Astrocyte (in vitro differentiated cells and primary cell): ENCODE measurements around the gene TAF5L. TPM values are rescaled to one million over a fixed set of nuclear protein-coding genes. Genes with fewer than 3 reads are reported as not detected.

ENCODE experiments used
- DNase-seq: peaks from one replicate; pipeline ENCODE4 v3.0.0-alpha.2; 2010; ENCODE audit warnings: low read depth
- FAIRE-seq: peaks from 2 replicates; lab custom pipeline; 2011; peaks lifted over from hg19 to GRCh38; lab: Jason Lieb, UNC
- H2AFZ ChIP-seq: 2 replicates; pipeline ENCODE4 v1.6.0; 2012; ENCODE audit warnings: low read depth, low read length, inconsistent platforms
- H3K27ac ChIP-seq: 2 replicates; pipeline ENCODE4 v1.5.1; 2011; ENCODE audit warnings: low read depth, low read length, inconsistent platforms
- H3K27me3 ChIP-seq: 2 replicates; pipeline ENCODE4 v1.6.0; 2011; ENCODE audit warnings: low read length, inconsistent platforms; ENCODE audit not compliant: insufficient read depth
- H3K36me3 ChIP-seq: 2 replicates; pipeline ENCODE4 v1.5.1; 2011; ENCODE audit warnings: low read length, inconsistent platforms; ENCODE audit not compliant: insufficient read depth
- H3K4me1 ChIP-seq: 2 replicates; pipeline ENCODE4 v1.5.1; 2011; ENCODE audit warnings: low read length, inconsistent platforms; ENCODE audit not compliant: insufficient read depth
- H3K4me2 ChIP-seq: 2 replicates; pipeline ENCODE4 v1.6.0; 2012; ENCODE audit warnings: low read length, inconsistent platforms
- H3K4me3 ChIP-seq: 2 replicates; pipeline ENCODE4 v1.5.1; 2011; ENCODE audit warnings: low read depth, mild to moderate bottlenecking, low read length, inconsistent platforms; ENCODE audit not compliant: insufficient read depth
- H3K79me2 ChIP-seq: 2 replicates; pipeline ENCODE4 v1.6.0; 2012; ENCODE audit warnings: mild to moderate bottlenecking, low read length, inconsistent platforms; ENCODE audit not compliant: insufficient read depth
- H3K9ac ChIP-seq: 2 replicates; pipeline ENCODE4 v1.6.0; 2012; ENCODE audit warnings: mild to moderate bottlenecking, low read length, inconsistent platforms
- H3K9me3 ChIP-seq: 2 replicates; pipeline ENCODE4 v1.5.1; 2012; ENCODE audit warnings: low read depth, mild to moderate bottlenecking, low read length, inconsistent platforms; ENCODE audit not compliant: insufficient read depth
- H4K20me1 ChIP-seq: 2 replicates; pipeline ENCODE4 v1.6.0; 2012; ENCODE audit warnings: low read length, inconsistent platforms; ENCODE audit not compliant: insufficient read depth
- H3K27ac Mint-ChIP-seq: one replicate; pipeline ENCODE4 v1.8.0; 2021; ENCODE audit warnings: mild to moderate bottlenecking, mixed read lengths; ENCODE audit not compliant: unreplicated experiment
- H3K27me3 Mint-ChIP-seq: one replicate; pipeline ENCODE4 v1.8.0; 2021; ENCODE audit warnings: low read depth, mixed read lengths; ENCODE audit not compliant: unreplicated experiment
- H3K36me3 Mint-ChIP-seq: one replicate; pipeline ENCODE4 v1.8.0; 2021; ENCODE audit warnings: low read depth, mixed read lengths; ENCODE audit not compliant: unreplicated experiment
- H3K4me1 Mint-ChIP-seq: one replicate; pipeline ENCODE4 v1.8.0; 2021; ENCODE audit warnings: low read depth, mixed read lengths; ENCODE audit not compliant: unreplicated experiment
- H3K4me3 Mint-ChIP-seq: one replicate; pipeline ENCODE4 v1.8.0; 2021; ENCODE audit warnings: mild to moderate bottlenecking, moderate library complexity, mixed read lengths; ENCODE audit not compliant: unreplicated experiment
- H3K9me3 Mint-ChIP-seq: one replicate; pipeline ENCODE4 v1.8.0; 2021; ENCODE audit warnings: mild to moderate bottlenecking, mixed read lengths; ENCODE audit not compliant: unreplicated experiment
- CTCF ChIP-seq: IDR thresholded peaks from 2 replicates; pipeline ENCODE4 v1.5.1; 2011; ENCODE audit warnings: low read depth, mild to moderate bottlenecking, inconsistent platforms, low read length, moderate library complexity; ENCODE audit not compliant: insufficient read depth
- EZH2 ChIP-seq: IDR thresholded peaks from 2 replicates; pipeline ENCODE4 v1.6.1; 2012; ENCODE audit warnings: mild to moderate bottlenecking, low read length, inconsistent platforms; ENCODE audit not compliant: insufficient read depth
- total RNA-seq: library from RNA; stranded (reverse); gene quantifications from 2 replicates; pipeline ENCODE4 v1.2.1, GENCODE V29; 2021

The TAF5L gene
- total RNA-seq, 1 donor from 2014 or later, result 23.5 TPM

GRCh38 chr1:229669333-229669732, 43.4 kb upstream of the TAF5L start:
- Mint-ChIP-seq H3K9me3 (peaks cover 3% of the 10 kb centered on the region), H3K36me3 (peaks cover 3% of the 10 kb centered on the region), H3K4me3 (no peak overlapping the region), H3K4me1 (peaks cover 8% of the 10 kb centered on the region), H3K27me3 (no peaks in the 10 kb centered on the region), H3K27ac (no peak overlapping the region)
- Histone ChIP-seq H3K4me3 (no peak overlapping the region), H3K27ac (no peak overlapping the region), H3K9me3 (no peaks in the 10 kb centered on the region), H3K9ac (no peak overlapping the region), H3K79me2 (no peaks in the 10 kb centered on the region), H4K20me1 (no peaks in the 10 kb centered on the region), H3K4me1 (no peaks in the 10 kb centered on the region), H3K36me3 (no peaks in the 10 kb centered on the region), H2AFZ (no peak overlapping the region), H3K4me2 (no peak overlapping the region), H3K27me3 (no peaks in the 10 kb centered on the region)
- DNase-seq, result no peak
- no peak for FAIRE-seq
- TF ChIP-seq EZH2 (no peak), CTCF (no peak)

- FAIRE-seq (no peak), DNase-seq (no peak)
- Histone ChIP-seq H3K4me3 (no peak overlapping the region), H3K4me1 (peaks cover 7% of the 10 kb centered on the region), H3K9ac (no peak overlapping the region), H3K4me2 (no peak overlapping the region), H3K9me3 (no peaks in the 10 kb centered on the region), H3K27me3 (no peaks in the 10 kb centered on the region), H3K27ac (no peak overlapping the region), H4K20me1 (no peaks in the 10 kb centered on the region), H2AFZ (no peak overlapping the region), H3K36me3 (no peaks in the 10 kb centered on the region), H3K79me2 (no peaks in the 10 kb centered on the region)
- no peaks in the 10 kb centered on the region for H3K27me3 Mint-ChIP-seq
- no peak overlapping the region for H3K27ac Mint-ChIP-seq
- H3K4me1 Mint-ChIP-seq, result peaks cover 9% of the 10 kb centered on the region
- no peak overlapping the region for H3K4me3 Mint-ChIP-seq
- no peak for TF ChIP-seq CTCF
- TF ChIP-seq EZH2, result no peak
- peaks cover 7% of the 10 kb centered on the region for H3K36me3 Mint-ChIP-seq
- peaks cover 3% of the 10 kb centered on the region for H3K9me3 Mint-ChIP-seq
These were observed 40.7 kb upstream of the TAF5L start for GRCh38 chr1:229666585-229666984.

- Mint-ChIP-seq H3K36me3 (peaks cover 8% of the 10 kb centered on the region), H3K4me3 (no peak overlapping the region), H3K27me3 (no peaks in the 10 kb centered on the region), H3K9me3 (peaks cover 3% of the 10 kb centered on the region), H3K27ac (no peak overlapping the region), H3K4me1 (peaks cover 13% of the 10 kb centered on the region)
- Histone ChIP-seq H3K36me3 (no peaks in the 10 kb centered on the region), H3K4me3 (no peak overlapping the region), H3K79me2 (no peaks in the 10 kb centered on the region), H3K9ac (no peak overlapping the region), H3K27ac (no peak overlapping the region), H2AFZ (no peak overlapping the region), H3K9me3 (no peaks in the 10 kb centered on the region), H3K4me2 (no peak overlapping the region), H3K27me3 (no peaks in the 10 kb centered on the region), H4K20me1 (no peaks in the 10 kb centered on the region), H3K4me1 (peaks cover 7% of the 10 kb centered on the region)
- FAIRE-seq (no peak), DNase-seq (no peak)
- no peak for TF ChIP-seq CTCF
- no peak for TF ChIP-seq EZH2
These were observed 40.1 kb upstream of the TAF5L start for GRCh38 chr1:229665912-229666558.
